CD8-positive, alpha-beta memory T cell (primary cell): ENCODE measurements around the gene KCND3. TPM values are rescaled to one million over a fixed set of nuclear protein-coding genes. Genes with fewer than 3 reads are reported as not detected.

Experiments
- CTCF ChIA-PET: fragments of 350-600 bp; sonication (Branson Sonifier 250); formaldehyde crosslinking; loops from one replicate; lab custom pipeline; 2021; ENCODE audit warnings: antibody characterized with exemption; lab: Charles Lee
- POLR2A ChIA-PET: fragments of 350-600 bp; sonication (Branson Sonifier 250); formaldehyde crosslinking; loops from one replicate; lab custom pipeline; 2021; ENCODE audit warnings: antibody characterized with exemption; lab: Charles Lee
- DNase-seq, 5 donors: peaks; one replicate each; pipeline versions ENCODE4 v3.0.0 to v3.0.0-alpha.2; 2020 to 2022; ENCODE audit warnings: mixed read lengths in 1 of 5
- H3K27ac ChIP-seq: one replicate; pipeline ENCODE4 v1.7.0; 2013; ENCODE audit warnings: low read depth, mild to moderate bottlenecking, low read length, moderate library complexity
- H3K27me3 ChIP-seq: 2 replicates; pipeline ENCODE4 v1.7.0; 2013; ENCODE audit warnings: low read length, mild to moderate bottlenecking; ENCODE audit not compliant: insufficient read depth, poor library complexity, severe bottlenecking
- H3K36me3 ChIP-seq: 2 replicates; pipeline ENCODE4 v1.7.0; 2013; ENCODE audit warnings: mild to moderate bottlenecking, low read length, moderate library complexity; ENCODE audit not compliant: insufficient read depth
- H3K4me1 ChIP-seq: 2 replicates; pipeline ENCODE4 v1.7.0; 2013; ENCODE audit warnings: mild to moderate bottlenecking, low read length, moderate library complexity; ENCODE audit not compliant: insufficient read depth
- H3K4me3 ChIP-seq: 2 replicates; pipeline ENCODE4 v1.7.0; 2013; ENCODE audit warnings: mild to moderate bottlenecking, low read length
- H3K9me3 ChIP-seq: 2 replicates; pipeline ENCODE4 v1.7.0; 2013; ENCODE audit warnings: mild to moderate bottlenecking, low read length
- H3K27ac Mint-ChIP-seq, 8 donors: one replicate each; pipeline ENCODE4 v1.8.0; 2020 to 2021; ENCODE audit warnings: mixed read lengths in 8 of 8, mild to moderate bottlenecking in 6 of 8, inconsistent platforms in 3 of 8, moderate library complexity in 3 of 8
- H3K27me3 Mint-ChIP-seq, 2 donors: one replicate each; pipeline ENCODE4 v1.8.0; 2020 to 2021; ENCODE audit warnings: mixed read lengths in 2 of 2, mild to moderate bottlenecking in 1 of 2, moderate library complexity in 1 of 2
- H3K36me3 Mint-ChIP-seq, 3 donors: one replicate each; pipeline ENCODE4 v1.8.0; 2020 to 2021; ENCODE audit warnings: mixed read lengths in 3 of 3, inconsistent platforms in 1 of 3, mild to moderate bottlenecking in 1 of 3
- H3K4me1 Mint-ChIP-seq, 3 donors: one replicate each; pipeline ENCODE4 v1.8.0; 2020 to 2021; ENCODE audit warnings: mixed read lengths in 3 of 3, inconsistent platforms in 1 of 3, mild to moderate bottlenecking in 1 of 3
- H3K4me3 Mint-ChIP-seq, 7 donors: one replicate each; pipeline ENCODE4 v1.8.0; 2020 to 2021; ENCODE audit warnings: mixed read lengths in 7 of 7, mild to moderate bottlenecking in 6 of 7, moderate library complexity in 4 of 7, inconsistent platforms in 2 of 7
- H3K9me3 Mint-ChIP-seq, 5 donors: one replicate each; pipeline ENCODE4 v1.8.0; 2020 to 2022; ENCODE audit warnings: mixed read lengths in 5 of 5, mild to moderate bottlenecking in 3 of 5, moderate library complexity in 2 of 5, inconsistent platforms in 1 of 5
- polyA plus RNA-seq: library from polyadenylated mRNA; unstranded; fragments of 300-500 nt; fragmentation: Illumina TruSeq; gene quantifications from one replicate; pipeline ENCODE4 v1.2.3, GENCODE V29; 2021
- total RNA-seq, 2 experiments: library from RNA; stranded (reverse); gene quantifications; one replicate each; pipeline ENCODE4 v1.2.3, GENCODE V29; 2021

The KCND3 gene
- total and polyA plus RNA-seq, 3 experiments from 2014 or later = not detected

DNA sequence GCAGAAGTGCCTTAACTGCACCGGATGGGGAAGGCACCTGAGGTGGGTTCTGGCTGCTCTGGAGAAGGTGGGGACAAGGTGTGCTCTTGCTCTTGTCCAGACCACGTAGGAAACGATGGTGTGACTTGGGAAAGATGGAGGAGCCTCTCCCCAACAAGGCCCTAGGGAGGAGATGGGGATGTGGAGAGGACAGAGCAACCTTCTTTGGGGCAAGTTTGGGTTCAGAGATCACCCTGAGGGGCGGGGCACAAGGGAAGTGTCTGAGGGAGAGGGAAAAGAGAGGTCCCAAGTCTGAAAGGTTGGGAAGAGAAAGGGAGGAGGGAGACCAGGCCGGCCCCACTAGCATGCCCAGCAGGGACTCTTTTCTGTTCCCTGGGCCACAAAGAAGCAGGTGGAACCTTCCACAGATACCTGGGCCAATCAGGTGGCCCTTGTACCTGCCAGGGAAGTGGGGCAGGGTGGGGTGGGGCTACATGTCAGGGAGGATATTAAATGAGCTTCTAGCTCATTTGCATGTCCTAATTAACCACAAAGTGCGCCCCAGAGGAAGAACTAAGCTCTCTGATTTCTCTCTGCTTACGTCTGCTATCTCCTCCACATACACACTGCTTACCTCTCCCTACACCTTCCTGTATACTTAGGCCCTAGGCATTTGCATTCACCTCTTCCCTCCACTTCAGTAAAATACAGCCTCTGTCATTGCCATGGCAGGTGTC is 266.2 kb downstream of the KCND3 start:
- DNase-seq = peak in 1 of 5 donors; percentile 29
- CTCF ChIA-PET = no interaction called here
- H3K27ac ChIP-seq = no peak overlapping the region

GRCh38 chr1:111720977-111721786 is 268.3 kb downstream of the KCND3 start:
- ChIA-PET POLR2A (no interaction called here), CTCF (no interaction called here)
- Mint-ChIP-seq H3K27me3 (peaks cover 0 to 2% of the 10 kb centered on the region in 2 donors), H3K27ac (peak overlapping the region; percentile 38 to 85 (median 80)), H3K9me3 (no peaks in the 10 kb centered on the region), H3K4me1 (peaks cover 16 to 29% (median 27%) of the 10 kb centered on the region in 3 donors), H3K36me3 (peaks cover 3 to 14% (median 5%) of the 10 kb centered on the region in 3 donors), H3K4me3 (no peak overlapping the region)
- no peak for DNase-seq
- peaks cover 10% of the 10 kb centered on the region for H3K4me1 ChIP-seq
- no peaks in the 10 kb centered on the region for H3K9me3 ChIP-seq
- H3K27me3 ChIP-seq = no peaks in the 10 kb centered on the region
- no peak overlapping the region for H3K27ac ChIP-seq
- no peaks in the 10 kb centered on the region for H3K36me3 ChIP-seq
- H3K4me3 ChIP-seq = no peak overlapping the region

More for the DNA sequence above, 266.2 kb downstream of the KCND3 start:
- H3K27ac Mint-ChIP-seq = peak overlapping the region; percentile 19 to 91 (median 78)
- no peaks in the 10 kb centered on the region for H3K36me3 ChIP-seq
- no peaks in the 10 kb centered on the region for H3K9me3 Mint-ChIP-seq
- H3K36me3 Mint-ChIP-seq = no peaks in the 10 kb centered on the region
- H3K4me3 ChIP-seq = no peak overlapping the region
- no peak overlapping the region for H3K4me3 Mint-ChIP-seq
- peaks cover 16 to 27% (median 27%) of the 10 kb centered on the region in 3 donors for H3K4me1 Mint-ChIP-seq
- H3K4me1 ChIP-seq = peaks cover 10% of the 10 kb centered on the region
- no peaks in the 10 kb centered on the region for H3K9me3 ChIP-seq
- POLR2A ChIA-PET = no interaction called here
- peaks cover 0 to 2% of the 10 kb centered on the region in 2 donors for H3K27me3 Mint-ChIP-seq
- no peaks in the 10 kb centered on the region for H3K27me3 ChIP-seq

Other genes starting within 250 kb of the KCND3 start
- 10 to 100 TPM; 21.8 to 22.7 TPM for gene DDX20, start 233.8 kb downstream of the KCND3 start, total RNA-seq
- gene DDX20, start 233.8 kb downstream of the KCND3 start, polyA plus RNA-seq = 9.8 TPM